HG03060 (cell line): ENCODE results near the gene IL17REL.

ENCODE experiments used
- ATAC-seq: cut with Tn5 transposase; IDR thresholded peaks from one replicate; pipeline ENCODE4 v1.9.1; 2021; ENCODE audit warnings: low read depth, moderate number of reproducible peaks; ENCODE audit not compliant: unreplicated experiment

The IL17REL gene

DNA sequence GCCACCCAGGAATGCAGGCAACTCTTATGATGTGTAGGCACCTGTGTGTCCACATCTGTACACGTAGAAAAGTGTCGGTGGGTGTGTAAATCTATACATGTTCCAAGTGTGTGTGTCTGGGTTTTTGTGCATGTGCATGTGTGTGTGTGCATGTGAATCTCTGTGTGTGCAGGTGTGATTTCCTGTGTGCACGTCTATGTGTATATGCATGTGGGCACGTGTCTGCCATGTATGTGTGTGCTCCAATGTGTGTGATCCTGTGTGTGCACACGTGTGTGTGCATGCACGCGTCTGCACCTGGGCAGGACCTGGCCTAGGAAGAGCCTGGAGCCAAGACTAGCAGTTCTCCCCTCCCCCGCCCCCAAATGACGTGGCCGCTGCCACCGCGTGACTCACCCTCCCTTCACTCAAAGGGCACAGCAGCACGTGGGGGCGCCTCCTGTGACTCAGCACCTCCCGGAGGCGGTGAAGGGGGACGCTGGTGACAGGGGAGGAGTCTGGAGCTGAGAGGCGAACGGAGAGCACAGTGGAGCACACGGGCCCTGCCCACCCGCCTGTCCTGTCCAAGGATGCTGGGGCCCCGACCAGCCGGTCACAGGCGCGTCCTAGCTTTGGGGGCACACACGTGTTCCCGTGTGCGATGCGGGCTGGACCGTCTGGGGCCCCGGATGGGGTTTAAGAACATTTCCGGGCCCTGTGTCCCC, 41.9 kb downstream of the IL17REL start:
- peak; percentile 35 for ATAC-seq

DNA sequence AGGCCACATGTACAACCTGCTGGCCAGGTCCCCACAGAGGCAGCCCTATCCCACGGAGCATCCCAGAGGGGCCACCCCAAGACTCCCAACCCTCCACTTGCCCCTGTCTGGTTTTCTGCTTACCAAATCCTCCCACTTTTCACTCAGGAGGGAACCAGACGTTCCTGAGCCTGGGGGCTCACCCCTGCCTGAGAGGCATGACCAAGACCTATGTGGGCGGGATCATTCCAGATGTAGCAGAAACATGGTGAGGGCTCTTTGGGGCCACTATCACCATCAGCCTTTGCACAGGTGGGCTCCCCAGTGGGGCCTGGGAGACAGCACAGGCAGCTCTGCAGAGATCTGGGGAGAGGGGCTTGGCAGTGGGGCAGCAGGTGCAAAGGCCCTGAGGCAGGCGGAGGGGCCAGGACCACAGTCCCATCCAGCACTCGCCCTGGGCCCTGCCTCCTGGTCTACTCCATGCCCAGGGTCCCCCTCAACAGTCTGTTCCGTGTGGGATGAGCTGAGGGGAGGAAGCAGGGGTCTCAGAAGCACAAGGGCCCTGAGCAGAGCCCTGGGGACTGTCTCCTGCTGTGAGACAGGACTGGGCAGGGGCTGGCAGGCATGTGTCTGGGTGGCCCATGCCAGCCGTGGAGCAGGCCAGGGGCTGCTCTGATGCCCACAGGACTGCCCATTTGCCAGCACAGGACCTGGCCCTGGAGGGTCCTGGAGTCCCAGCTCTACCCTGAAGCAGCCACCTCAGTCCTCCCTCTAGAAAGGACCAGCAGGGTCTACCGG, 42.6 kb downstream of the IL17REL start:
- peak; percentile 3 for ATAC-seq

DNA sequence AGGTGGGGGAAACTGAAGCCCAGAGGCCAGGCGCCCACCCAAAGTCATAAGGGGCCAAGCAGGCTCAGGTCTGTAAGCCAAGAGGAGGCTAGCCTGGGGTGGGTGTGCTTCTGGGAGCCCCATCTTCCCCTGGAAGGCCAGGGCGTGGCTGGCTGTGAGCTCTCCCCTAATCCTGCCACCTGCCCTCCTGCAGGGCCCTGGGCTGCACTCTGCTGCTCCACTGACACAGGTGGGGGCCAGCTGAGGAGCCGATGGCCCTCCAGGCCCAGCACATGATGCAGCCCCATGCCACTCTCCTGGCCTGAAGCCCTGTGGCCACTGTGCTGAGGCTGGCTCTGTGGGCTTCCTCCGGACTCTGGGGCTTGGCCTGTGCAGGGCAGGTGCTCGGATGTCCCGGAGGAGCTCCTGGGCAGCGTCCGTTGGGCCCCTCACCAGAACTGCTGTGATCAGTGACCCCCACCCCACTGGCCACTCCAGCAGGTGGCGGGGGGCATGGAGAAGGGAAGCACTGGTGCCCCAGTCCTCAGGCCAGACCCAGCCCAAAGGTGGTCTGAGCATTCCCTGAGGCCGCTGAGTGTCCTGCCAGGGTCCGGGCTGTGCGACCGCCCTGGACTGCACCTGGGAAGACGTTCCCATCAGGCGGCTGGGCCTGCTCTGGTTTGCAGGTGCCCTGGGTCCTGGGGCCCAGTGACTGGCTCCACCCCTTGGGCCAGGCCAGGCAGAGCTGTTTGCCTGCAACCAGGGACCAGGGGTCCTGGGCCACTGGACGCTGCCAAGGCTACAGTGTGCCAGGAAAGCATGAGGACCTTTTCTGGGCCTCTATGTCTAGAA, 43.5 kb downstream of the IL17REL start:
- no peak for ATAC-seq

DNA sequence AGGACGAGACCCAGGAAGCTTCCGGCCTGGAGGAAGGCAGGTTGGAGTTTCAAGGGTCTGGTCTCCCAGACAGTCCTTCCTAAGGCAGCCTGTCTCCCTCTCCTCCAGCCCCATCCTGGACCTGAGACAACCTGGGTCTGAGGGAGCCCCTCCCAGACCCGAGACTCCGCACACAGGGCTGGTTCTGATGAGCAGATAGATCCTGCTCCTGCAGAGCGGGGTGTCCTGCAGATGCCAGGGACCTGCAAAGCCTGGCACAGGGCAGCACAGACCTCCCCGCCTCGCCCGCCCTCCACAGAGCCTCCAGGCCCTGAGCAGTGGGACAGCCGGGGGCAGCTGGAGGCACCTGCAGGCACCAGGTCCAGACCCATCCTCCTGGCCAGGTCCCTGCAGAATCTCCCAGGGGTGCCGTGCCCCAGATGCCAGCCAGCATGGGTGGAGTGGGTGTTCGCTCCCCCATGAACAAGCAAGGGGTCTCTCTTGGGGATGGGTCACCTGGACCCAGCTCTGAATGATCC, 44.2 kb downstream of the IL17REL start:
- no peak for ATAC-seq

DNA sequence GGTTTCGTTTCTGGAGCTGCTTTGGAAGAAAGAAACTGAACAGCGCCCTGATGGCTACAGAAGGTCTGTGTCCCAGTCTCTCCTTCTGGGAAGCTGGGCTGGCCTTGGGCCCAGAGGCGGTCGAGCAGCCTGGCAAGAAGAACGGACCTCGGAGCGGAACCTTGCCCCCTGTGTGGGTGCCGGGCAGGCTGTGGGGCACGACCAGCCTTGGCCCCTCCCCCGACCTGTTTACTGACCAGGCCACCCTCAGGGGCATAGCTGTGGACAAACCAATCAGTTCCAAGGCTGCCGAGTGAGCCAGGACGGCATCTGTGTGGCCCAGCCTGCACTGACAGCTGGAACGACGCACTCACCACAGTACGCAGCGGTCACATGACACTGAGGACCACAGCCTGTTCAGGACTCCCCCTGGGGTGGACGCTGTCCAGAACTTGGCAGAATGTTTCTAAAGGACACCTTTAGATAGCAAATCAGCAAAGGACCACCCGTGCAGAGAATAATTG, 44.8 kb downstream of the IL17REL start:
- ATAC-seq = no peak

DNA sequence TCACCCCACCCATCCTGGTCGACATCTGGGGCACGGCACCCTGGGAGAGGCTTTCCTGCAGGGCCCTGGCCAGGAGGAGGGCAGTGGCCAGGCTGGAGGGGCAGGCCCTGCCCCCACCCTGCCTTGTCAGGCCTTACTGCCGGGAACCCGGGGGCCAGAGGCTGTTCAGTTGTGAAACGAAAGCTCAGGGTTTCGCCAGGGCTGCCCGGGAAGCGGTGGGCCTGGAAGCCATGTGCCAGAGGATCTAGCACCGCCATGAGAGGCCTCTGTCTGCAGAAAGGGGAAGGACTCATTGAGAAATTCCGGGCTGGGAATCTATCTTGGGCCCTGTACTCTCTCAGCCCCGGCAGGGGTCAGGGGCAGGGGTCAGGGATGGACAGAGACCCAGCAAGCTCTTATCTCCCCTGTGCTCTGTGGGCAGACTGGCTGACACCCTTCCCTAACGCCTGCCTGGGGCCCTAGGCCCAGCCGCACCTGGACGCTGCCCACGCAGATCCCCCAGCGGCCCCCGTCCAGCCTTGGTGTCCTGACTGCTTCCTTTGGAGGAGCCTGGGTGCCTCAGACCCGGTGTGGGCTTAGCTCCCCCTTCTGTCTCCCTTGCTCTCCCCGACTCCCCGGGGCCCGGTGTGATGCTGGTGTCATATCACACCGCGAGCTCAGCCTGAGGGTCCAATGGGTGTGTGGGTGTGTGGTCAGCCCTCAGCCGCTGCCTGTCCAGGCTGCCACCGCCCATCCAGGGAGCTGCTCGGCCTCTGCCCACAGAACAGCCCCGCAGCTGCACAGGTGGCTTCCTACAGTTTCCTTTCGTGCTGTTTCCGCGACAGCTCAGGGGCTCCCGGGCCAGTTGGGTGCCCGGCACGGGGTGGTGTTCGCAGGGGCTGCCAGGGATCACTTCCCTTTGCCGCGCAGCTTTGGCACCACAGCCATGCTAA, 45.5 kb downstream of the IL17REL start:
- no peak for ATAC-seq

DNA sequence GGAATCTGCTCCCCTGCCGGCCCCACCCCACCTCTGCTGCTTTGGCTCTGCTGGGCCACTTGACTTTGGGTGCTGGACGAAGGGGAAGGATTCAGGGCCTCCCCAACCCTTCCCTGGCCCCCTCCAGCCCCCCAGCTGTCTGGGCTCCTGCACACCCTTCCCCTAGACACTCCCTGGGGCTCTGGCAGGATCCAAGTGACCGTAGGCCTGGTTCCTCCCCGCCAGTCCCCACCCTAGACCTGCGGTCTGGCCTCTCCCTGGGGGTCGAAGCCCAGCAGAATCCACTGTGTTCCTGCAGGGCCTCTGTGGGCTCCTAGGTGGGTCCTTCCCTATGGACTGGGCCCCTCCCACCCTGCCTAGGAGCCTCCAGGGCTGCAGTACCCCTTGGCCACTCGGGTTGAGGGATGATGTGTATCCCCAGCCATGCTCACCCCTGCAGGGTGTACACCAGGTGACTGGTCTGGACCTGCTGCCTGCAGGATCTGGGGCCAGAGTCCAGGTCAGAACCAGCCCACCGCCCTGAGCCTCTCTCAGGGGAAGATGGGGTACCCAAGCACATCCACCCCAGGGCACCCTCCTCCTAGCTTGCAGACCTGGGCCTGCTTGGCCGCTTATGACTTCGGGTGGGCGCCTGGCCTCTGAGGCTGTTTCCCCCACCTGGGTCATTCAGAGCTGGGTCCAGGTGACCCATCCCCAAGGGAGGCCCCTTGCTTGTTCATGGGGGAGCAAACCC, 46.4 kb downstream of the IL17REL start:
- ATAC-seq = no peak

DNA sequence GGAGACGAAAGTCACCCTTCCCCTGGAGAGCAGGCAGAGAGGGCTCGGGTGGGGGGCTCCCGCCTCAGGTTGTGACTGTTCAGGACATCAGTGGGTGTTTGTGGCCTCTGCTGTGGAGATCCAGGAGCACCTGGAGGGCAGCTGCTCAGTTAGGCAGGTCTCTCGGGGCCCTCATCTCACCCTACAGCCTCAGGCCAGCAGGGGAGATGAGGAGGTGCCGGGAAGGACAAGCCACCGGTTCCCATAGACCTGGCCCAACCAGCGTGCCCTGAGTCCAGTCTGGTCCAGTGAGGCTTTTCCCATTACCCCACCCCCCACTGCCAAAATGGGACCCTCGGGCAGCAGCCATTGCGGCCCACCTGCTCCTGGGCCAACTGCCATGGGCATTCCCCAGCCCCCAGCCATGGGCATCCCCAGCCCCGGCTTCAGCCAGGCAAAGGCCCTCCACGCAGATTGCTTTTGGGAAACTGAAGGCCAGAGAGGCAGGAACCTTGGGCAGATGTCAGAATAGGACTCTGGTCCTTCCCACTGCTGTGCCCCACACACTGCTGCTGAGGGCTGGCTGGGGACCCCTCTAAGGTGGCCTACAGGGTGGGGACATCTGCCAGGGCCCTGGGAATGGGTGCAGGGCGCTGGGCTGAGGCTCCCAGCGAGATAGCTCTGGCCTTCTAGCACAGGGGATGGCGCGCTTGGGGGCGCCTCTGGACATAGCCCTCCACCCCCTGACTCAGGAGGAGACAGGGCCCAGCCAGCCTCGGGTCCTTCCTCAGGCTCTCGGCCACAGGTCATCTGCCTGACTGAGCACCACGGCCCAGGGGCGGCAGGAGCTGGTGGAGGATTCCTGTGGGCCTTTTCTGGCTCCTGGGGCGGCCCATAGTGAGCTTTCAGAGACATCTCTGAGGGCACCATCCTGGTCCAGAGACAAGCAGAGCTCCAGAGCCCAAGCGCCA, 47.2 kb downstream of the IL17REL start:
- ATAC-seq = no peak

DNA sequence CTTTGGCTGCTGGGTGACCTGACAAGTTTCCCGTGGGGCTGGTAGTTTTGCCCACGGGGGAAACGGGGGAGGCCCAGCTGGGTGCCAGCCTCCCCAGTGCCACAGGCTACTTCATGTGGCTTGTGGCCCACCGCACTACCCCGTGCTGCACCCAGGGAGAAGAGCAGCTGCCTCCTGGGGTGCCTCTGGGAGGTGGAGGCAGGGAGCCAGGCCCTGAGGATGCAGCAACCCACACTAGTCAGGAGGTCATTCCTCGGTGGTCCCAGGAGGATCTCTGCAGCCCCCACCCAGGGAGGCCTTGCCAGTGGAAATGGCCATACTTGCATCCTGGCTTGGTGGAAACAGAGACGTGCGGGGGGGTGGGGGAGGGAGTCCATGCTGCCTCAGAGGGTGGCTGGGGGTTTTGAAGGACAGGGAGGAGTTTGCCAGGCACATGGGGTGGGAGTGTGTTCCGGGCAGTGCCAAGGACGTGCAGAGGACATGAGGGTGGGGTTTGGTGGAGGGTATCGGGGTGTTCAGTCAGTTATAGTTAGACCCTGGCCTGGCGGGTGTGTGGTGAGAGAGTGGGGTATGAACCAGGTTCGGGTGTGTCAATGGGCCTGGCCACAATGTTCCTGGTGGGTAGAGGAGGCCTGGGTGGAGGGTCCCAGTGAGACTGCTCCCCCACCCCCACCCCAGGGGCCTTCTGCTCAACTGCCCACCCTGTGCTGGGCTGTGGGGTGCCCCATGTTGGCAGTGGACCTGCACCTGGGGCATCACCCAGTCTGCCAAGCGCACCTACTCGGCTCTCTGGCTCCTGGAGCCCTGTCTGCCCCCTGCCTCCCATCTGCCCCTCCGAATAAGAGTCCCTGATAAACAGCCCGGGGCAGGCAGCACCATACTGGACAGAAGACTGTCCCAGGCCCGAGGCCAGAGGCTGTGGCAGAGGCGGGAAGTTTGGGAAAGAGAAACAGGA, 48.2 kb downstream of the IL17REL start:
- no peak for ATAC-seq

DNA sequence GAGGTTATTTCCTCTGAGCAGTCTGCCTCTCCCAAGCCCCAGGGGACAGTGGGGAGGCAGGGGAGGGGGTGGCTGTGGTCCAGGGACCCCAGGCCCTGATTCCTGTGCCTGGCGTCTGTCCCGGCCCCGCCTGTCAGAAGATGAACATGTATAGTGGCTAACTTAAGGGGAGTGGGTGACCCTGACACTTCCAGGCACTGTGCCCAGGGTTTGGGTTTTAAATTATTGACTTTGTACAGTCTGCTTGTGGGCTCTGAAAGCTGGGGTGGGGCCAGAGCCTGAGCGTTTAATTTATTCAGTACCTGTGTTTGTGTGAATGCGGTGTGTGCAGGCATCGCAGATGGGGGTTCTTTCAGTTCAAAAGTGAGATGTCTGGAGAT, 48.9 kb downstream of the IL17REL start:
- no peak for ATAC-seq

DNA sequence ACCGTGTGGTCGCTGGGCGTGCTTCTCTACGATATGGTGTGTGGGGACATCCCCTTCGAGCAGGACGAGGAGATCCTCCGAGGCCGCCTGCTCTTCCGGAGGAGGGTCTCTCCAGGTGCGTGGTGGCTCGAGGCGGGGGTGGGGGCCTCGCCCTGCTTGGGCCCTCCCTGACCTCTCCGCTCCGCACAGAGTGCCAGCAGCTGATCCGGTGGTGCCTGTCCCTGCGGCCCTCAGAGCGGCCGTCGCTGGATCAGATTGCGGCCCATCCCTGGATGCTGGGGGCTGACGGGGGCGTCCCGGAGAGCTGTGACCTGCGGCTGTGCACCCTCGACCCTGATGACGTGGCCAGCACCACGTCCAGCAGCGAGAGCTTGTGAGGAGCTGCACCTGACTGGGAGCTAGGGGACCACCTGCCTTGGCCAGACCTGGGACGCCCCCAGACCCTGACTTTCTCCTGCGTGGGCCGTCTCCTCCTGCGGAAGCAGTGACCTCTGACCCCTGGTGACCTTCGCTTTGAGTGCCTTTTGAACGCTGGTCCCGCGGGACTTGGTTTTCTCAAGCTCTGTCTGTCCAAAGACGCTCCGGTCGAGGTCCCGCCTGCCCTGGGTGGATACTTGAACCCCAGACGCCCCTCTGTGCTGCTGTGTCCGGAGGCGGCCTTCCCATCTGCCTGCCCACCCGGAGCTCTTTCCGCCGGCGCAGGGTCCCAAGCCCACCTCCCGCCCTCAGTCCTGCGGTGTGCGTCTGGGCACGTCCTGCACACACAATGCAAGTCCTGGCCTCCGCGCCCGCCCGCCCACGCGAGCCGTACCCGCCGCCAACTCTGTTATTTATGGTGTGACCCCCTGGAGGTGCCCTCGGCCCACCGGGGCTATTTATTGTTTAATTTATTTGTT, 49.6 kb downstream of the IL17REL start:
- ATAC-seq = no peak

DNA sequence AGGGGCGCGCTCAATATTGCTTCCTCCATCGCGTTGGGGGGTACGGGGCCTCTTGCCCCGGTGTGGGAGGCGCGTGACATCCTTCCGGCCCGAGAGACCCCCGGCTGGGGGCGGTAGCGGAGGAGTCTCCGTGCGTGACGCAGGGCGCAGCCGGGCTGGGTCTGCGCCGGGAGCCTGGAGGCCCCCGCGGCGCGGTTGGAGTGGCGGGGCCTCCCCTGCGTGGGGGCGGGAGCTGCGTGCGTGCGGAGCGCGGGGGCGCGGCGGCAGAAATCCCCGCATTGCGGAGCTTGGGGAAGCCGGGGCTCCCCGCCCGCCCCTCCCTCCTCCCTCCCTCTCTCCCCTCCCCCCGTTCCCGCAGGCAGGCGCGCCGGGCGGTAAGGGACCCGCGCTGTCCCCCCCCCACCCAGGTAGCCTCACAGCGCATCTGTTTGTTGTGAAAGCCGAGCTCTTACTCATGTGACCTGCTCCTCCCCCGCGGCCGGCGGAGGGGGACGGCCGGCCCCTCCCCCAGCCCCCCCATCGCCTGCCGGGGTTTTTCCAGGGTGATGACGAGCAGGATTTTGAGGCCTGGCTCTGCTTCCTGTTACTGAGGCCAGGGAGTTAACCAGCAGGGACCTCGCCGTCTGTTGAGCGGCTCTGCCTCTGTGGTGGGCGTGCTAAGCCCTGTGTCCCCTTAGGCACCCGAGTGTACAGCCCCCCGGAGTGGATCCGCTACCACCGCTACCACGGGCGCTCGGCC, 50.4 kb downstream of the IL17REL start:
- ATAC-seq = no peak

DNA sequence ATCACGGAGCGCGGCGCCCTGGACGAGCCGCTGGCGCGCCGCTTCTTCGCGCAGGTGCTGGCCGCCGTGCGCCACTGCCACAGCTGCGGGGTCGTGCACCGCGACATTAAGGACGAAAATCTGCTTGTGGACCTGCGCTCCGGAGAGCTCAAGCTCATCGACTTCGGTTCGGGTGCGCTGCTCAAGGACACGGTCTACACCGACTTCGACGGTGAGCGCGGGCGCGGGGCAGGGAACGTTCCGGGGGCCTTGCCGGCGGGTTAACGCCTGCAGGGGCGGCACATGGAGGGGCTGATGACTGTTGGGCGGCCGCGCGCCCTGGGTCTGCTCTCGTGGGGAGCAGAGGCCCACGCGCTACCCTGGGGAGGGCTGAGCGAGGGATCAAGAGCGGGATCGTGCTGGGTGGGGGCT, 51.0 kb downstream of the IL17REL start:
- no peak for ATAC-seq

DNA sequence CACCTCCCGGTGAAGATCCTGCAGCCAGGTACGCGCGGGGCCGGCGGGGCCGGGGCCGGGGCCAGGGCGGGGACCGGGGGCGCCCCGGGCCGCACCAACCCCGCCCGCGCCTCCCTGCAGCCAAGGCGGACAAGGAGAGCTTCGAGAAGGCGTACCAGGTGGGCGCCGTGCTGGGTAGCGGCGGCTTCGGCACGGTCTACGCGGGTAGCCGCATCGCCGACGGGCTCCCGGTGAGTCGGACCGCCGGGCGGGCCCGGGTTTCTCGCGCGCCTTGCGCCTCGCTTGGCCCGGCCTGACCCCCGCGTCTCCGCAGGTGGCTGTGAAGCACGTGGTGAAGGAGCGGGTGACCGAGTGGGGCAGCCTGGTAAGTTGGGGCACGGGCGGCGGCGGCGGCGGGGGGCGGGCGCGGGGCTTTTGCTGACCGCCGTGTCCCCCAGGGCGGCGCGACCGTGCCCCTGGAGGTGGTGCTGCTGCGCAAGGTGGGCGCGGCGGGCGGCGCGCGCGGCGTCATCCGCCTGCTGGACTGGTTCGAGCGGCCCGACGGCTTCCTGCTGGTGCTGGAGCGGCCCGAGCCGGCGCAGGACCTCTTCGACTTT, 51.5 kb downstream of the IL17REL start:
- ATAC-seq = no peak
